HG03103 (cell line): ENCODE results near the gene NTF4.
"Not testable (repeated sequence)": the region's sequence is repeated elsewhere in the genome, so short reads cannot be mapped to it uniquely, and the experiment has no call there.

Source experiments
- ATAC-seq: cut with Tn5 transposase; IDR thresholded peaks from one replicate; pipeline ENCODE4 v1.9.1; 2021; ENCODE audit warnings: low read depth; ENCODE audit not compliant: unreplicated experiment

Gene NTF4

DNA sequence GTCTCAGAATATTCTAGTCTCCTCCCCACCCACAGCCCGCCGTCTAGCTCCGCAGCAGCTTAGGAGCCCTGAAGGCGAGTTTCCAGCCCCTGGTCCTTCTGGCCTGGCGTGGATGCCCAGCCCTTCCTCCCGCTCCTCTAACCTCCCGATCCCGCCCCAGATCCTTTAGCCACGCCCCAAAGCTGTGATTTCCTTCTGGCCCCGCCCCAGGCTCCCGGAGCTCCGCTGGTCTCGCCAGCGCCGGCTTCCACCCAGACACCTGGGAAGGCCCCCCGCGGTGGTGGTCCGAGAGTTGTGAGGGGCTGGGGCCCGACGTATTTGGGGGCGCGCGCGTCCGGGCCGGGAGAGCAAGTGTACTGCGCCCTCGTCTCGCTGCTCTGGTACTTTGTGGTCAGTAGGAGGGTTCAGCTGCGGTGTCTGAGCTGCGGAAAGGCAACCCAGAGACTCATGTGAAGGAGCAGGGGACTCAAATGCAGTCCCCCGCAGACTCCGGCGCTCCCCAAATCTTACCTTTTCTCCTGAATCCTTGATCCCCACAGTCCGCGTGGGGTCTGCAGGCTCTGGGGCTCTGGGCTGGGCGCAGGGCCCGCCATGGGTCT is 6.9 kb downstream of the NTF4 start, which contains the start of gene CGB7:
TSS of gene CGB7 (minus strand) at position 114 of the 599 bp plus-strand sequence. CDS start 2,374 bp downstream, outside the sequence.
- no peak for ATAC-seq

DNA sequence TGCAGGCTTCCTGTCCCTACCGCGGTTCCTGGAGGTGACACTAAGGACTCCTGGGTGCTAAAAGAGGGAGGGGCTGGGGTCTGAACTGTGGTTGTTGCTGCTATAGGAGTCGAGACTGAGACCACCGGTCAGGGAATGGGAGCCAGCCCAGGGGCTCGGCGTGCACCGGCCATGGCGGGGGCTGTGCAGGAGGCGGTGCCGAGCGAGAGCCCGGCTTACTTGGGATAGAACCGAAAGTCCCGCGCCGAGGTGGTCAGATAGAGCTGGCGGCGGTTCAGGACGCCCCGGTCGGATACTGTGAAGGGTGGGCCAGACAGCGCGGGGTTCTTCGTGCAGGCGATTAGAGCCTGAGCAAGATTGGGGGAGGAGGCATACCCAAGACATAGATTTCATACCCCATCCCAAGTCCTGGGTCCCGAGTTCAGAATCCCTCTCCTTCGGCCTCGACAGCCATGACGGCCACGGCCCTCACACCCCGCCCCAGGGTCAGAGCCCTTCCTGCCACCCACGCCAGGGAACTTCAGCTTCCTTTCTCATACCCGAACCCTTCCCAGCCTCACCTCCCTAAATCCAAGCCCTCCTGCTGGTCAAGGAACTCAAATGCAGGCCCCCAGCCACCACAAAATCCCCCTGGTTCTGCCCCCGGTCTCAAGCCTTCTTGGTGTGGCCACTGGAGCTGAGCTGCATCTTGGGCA is 7.6 kb downstream of the NTF4 start:
- not testable (repeated sequence) for ATAC-seq

DNA sequence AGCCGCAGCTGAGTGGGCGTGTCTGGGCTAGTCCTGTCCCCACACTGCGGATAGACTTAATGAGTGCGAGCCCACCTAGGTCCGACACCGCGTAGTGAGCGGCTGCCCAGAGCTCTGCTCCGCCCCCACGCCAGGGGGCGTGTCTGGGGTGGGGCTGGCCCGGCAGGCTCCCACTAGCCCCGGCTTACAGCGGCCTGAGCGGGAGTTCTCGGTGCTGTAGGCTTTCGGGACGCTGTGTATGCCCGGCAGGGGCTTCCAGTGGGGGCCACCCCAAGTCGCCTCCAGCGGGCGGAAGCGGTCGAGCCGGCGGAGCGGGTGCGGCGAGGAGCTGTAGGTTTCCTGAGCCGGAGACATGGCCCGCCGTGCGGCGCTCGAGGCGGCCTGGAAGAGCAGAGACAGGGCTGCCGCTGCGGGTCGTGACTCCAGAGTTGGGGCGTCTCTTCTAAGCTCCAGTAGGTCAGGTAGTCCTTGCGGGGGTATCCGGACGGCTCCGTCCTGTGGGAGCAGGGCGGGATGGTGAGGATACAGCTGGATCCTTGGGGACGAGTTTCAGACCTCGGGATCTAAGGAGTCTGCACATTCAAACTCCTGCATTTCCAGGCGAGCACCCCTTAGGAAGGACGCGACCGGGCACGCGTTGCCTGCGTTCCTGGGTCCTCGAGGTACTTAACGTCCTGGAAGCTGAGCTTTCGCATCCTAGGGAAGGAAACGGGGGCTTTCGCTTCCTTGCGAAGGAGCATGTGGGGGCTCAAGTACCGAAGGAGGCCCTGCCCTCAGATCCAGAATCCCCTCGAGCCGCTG is 8.3 kb downstream of the NTF4 start:
- no peak for ATAC-seq

DNA sequence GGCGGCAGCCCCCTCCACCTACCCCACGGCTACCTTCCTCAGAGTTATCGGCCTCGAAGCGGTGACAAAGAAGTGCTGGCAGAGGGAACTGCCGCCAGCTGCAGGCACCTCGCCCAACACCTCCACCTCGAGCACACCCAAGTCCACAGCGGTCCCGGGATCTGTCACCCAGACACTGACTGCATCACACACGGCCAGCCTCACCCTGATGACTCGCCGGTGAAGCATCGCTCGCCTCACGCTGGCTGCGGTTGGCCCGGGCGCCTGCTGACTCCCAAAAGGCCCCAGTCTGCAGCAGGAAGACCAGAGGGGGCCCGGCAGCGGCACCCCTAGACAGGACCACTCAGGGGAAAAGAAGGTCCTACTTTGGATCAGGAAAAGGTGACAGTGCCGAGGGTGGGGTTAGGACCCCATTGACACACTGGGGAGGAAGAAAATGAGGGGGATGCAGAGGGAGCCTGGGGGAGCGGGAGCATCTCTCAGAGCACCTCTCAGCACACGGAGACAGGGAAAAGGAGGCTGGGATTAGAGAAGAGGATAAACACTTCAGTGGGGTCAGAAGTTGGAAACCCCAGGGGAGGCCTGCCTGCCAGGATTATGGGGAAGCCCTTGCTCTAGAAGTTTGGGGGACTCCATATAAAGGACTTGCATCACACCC is 14.1 kb downstream of the NTF4 start:
- not testable (repeated sequence) for ATAC-seq

DNA sequence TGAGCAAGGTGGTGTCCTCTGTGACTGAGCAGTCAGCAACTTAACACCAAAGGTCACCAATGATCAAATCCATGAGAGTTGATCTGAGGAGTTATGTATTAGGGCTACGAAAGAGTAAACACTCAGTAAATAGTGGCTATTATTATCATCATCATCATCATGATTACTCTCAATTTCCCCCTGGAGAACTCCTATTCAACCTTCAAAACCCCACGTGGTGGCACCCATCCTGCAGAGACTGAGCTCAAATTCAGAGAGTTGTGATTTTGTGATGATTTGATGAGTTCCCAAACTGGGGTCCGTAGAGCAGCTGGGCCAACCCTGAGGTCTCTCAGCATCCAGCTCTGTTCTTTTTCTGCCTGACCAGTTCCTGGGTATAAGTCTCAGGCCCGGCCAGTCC is 14.8 kb downstream of the NTF4 start:
- ATAC-seq: not testable (repeated sequence)

DNA sequence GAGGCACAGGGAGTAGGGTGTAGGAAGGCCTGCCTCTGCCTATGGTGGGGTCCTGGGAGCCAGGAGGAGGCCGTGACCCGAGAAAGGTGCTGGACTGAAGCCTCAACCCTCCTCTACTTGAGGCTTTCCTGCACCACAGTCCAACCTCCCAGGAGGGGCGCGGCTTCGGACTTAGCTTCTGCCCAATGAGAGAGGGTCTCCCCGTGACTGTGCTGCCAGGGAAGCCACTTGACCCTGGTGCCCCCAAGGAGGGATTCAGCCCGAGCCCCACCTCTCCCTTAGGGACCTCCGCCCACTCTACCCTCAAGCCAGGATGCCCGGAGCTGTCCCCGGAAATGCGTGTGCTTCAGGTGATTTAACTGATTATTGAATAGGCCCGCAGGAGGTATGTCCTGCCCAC is 15.6 kb downstream of the NTF4 start, which contains the start of gene CGB8:
TSS of gene CGB8 (minus strand) at position 101 of the 400 bp plus-strand sequence. CDS start 372 bp downstream, outside the sequence.
- ATAC-seq: not testable (repeated sequence)

DNA sequence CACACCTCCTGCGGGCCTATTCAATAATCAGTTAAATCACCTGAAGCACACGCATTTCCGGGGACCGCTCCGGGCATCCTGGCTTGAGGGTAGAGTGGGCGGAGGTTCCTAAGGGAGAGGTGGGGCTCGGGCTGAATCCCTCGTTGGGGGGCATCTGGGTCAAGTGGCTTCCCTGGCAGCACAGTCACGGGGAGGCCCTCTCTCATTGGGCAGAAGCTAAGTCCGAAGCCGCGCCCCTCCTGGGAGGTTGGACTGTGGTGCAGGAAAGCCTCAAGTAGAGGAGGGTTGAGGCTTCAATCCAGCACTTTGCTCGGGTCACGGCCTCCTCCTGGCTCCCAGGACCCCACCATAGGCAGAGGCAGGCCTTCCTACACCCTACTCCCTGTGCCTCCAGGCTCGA is 21.1 kb downstream of the NTF4 start, which contains the start of gene CGB5:
TSS of gene CGB5 (plus strand) at position 301 of the 400 bp plus-strand sequence. CDS start 362 bp downstream, outside the sequence.
- not testable (repeated sequence) for ATAC-seq

DNA sequence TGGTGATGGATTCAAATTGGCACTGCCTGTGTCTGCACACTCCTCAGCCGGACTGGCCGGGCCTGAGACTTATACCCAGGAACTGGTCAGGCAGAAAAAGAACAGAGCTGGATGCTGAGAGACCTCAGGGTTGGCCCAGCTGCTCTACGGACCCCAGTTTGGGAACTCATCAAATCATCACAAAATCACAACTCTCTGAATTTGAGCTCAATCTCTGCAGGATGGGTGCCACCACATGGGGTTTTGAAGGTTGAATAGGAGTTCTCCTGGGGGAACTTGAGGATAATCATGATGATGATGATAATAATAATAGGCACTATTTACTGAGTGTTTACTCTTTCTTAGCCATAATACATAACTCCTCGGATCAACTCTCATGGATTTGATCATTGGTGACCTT is 22.0 kb downstream of the NTF4 start:
- not testable (repeated sequence) for ATAC-seq

DNA sequence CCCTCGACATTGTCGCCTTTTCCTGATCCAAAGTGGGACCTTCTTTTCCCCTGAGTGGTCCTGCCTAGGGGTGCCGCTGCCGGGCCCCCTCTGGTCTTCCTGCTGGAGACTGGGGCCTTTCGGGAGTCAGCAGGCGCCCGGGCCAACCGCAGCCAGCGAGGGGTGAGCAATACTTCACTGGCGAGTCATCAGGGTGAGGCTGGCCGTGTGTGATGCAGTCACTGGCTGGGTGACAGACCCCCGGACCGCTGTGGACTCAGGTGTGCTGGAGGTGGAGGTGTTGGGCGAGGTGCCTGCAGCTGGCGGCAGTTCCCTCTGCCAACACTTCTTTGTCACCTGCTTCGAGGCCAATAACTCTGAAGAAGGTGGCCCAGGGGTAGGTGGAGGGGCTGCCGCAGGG is 22.4 kb downstream of the NTF4 start:
- no peak for ATAC-seq

DNA sequence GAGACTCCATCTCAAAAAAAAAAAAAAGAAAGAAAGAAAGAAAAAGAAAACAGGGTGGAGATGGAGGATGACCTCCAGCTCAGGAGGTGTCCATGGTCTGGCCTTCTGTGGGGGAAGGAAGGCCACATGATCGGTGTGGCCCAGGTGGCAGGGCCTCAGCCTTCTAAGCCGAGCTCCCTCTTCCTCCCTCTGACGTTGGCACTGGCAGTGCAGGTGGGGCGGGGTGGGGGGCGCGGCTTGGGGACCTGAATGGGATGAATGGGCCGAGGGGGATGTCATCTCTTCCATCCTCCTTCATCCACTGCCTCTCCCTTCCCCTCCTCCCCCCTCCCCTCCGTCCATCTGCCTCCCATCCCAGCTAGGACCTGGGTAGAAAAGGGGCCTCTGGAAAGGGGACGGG is 24.9 kb downstream of the NTF4 start:
- not testable (repeated sequence) for ATAC-seq

DNA sequence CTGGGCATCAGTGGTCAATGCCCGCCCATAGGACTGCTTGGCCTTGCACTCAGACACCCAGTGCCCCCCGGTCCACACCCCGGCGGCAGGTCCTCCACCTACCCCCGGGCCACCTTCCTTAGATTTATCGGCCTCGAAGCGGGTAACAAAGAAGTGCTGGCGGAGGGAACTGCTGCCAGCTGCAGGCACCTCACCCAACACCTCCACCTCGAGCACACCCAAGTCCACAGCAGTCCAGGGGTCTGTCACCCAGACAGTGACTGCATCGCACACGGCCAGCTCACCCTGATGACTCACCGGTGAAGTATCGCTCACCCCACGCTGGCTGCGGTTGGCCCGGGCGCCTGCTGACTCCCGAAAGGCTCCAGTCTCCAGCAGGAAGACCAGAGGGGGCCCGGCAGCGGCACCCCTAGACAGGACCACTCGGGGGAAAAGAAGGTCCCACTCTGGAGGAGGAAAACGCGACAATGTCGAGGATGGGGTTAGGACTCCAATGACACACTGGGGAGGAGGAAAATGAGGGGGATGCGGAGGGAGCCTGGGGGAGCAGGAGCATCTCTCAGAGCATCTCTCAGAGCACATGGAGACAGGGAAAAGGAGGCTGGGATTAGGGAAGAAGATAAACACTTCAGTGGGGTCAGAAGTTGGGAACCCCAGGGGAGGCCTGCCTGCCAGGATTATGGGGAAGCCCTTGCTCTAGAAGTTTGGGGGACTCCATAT is 25.9 kb downstream of the NTF4 start:
- not testable (repeated sequence) for ATAC-seq

DNA sequence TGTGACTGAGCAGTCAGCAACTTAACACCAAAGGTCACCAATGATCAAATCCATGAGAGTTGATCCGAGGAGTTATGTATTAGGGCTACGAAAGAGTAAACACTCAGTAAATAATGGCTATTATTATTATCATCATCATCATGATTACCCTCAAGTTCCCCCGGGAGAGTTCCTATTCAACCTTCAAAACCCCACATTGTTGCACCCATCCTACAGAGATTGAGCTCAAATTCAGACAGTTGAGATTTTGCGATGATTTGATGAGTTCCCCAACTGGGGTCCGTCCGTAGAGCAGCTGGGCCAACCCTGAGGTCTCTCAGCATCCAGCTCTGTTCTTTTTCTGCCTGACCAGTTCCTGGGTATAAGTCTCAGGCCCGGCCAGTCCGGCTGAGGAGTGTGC is 26.5 kb downstream of the NTF4 start:
- ATAC-seq: not testable (repeated sequence)

DNA sequence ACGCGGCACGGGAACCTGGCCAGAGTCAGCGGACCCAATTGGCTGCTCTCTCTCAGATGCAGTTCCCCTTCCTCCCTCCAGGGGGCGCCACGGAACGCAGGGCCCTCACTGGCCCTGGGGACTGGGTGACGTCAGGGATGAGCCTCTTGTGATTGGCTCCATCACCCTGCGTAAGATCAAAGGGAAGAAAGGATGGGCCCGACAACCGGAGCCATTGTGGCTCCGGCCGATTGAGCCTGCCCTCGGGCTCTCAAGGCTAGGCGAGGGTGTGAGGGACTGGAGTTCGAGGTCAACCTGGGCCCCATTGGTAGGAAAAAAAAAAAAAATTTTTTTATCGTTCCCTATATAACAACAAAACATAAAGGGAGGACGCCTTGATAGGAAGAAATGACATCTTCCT is 27.8 kb downstream of the NTF4 start, which contains the start of gene CGB1:
TSS of gene CGB1 (minus strand) at position 81 of the 400 bp plus-strand sequence. CDS start 184 bp downstream, outside the sequence.
- not testable (repeated sequence) for ATAC-seq

DNA sequence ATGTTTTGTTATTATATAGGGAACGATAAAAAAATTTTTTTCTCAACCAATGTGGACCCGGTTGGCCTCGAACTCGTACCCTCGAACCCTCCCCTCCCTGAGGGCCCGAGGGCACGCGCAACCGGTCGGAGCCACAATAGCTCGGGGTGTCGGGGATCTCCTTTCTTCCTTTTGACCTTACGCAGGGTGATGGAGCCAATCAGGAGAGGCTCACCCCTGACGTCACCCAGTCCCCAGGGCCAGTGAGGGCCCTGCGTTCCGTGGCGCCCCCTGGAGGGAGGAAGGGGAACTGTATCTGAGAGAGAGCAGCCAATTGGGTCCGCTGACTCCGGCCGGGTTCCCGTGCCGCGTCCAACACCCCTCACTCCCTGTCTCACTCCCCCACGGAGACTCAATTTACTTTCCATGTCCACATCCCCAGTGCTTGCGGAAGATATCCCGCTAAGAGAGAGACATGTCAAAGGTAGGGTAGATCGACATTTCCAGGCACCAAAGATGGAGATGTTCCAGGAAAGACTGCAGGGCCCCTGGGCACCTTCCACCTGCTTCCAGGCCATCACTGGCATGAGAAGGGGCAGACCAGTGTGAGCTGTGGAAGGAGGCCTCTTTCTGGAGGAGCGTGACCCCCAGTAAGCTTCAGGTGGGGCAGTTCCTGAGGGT is 32.8 kb downstream of the NTF4 start, which contains the start of gene CGB2:
TSS of gene CGB2 (plus strand) at position 249 of the 660 bp plus-strand sequence. CDS start at position 455, 206 bp downstream.
- not testable (repeated sequence) for ATAC-seq

DNA sequence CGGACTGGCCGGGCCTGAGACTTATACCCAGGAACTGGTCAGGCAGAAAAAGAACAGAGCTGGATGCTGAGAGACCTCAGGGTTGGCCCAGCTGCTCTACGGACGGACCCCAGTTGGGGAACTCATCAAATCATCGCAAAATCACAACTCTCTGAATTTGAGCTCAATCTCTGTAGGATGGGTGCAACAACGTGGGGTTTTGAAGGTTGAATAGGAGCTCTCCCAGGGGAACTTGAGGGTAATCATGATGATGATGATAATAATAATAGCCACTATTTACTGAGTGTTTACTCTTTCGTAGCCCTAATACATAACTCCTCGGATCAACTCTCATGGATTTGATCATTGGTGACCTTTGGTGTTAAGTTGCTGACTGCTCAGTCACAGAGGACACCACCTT is 34.3 kb downstream of the NTF4 start:
- not testable (repeated sequence) for ATAC-seq

DNA sequence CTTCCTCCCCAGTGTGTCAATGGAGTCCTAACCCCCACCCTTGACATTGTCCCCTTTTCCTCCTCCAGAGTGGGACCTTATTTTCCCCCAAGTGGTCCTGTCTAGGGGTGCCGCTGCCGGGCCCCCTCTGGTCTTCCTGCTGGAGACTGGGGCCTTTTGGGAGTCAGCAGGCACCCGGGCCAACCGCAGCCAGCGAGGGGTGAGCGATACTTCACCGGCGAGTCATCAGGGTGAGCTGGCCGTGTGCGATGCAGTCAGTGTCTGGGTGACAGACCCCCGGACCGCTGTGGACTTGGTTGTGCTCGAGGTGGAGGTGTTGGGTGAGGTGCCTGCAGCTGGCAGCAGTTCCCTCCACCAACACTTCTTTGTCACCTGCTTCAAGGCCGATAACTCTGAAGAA is 34.9 kb downstream of the NTF4 start:
- ATAC-seq: not testable (repeated sequence)

DNA sequence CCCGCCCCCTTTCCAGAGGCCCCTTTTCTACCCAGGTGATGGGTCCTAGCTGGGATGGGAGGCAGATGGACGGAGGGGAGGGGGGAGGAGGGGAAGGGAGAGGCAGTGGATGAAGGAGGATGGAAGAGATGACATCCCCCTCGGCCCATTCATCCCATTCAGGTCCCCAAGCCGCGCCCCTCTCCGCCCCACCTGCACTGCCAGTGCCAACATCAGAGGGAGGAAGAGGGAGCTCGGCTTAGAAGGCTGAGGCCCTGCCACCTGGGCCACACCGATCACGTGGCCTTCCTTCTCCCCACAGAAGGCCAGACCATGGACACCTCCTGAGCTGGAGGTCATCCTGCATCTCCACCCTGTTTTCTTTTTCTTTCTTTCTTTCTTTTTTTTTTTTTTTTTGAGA is 35.9 kb downstream of the NTF4 start:
- ATAC-seq: not testable (repeated sequence)

DNA sequence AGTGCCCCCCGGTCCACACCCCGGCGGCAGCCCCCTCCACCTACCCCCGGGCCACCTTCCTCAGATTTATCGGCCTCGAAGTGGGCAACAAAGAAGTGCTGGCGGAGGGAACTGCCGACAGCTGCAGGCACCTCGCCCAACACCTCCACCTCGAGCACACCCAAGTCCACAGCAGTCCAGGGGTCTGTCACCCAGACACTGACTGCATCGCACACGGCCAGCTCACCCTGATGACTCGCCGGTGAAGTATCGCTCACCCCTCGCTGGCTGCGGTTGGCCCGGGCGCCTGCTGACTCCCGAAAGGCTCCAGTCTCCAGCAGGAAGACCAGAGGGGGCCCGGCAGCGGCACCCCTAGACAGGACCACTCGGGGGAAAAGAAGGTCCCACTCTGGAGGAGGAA is 39.0 kb downstream of the NTF4 start:
- ATAC-seq: not testable (repeated sequence)

DNA sequence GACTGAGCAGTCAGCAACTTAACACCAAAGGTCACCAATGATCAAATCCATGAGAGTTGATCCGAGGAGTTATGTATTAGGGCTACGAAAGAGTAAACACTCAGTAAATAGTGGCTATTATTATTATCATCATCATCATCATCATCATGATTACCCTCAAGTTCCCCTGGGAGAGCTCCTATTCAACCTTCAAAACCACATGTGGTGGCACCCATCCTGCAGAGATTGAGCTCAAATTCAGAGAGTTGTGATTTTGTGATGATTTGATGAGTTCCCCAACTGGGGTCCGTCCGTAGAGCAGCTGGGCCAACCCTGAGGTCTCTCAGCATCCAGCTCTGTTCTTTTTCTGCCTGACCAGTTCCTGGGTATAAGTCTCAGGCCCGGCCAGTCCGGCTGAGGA is 39.5 kb downstream of the NTF4 start:
- not testable (repeated sequence) for ATAC-seq
